SH-SY5Y (cell line): ENCODE data around the gene CBLN3.

Source experiments
- GATA2 ChIP-seq: IDR thresholded peaks from 2 replicates; pipeline ENCODE4 v1.6.1; 2011; ENCODE audit warnings: mild to moderate bottlenecking, low read depth, low read length
- GATA3 ChIP-seq: IDR thresholded peaks from 2 replicates; pipeline ENCODE4 v1.6.1; 2011; ENCODE audit warnings: low read depth, mild to moderate bottlenecking, low read length, moderate library complexity

CBLN3 gene

GRCh38 chr14:24394275-24394674 lies 35.2 kb downstream of the CBLN3 start:
- TF ChIP-seq GATA2: no peak
- TF ChIP-seq GATA3: no peak

- TF ChIP-seq GATA3: no peak
- no peak for TF ChIP-seq GATA2
Measured at GRCh38 chr14:24392325-24393091, 37.0 kb downstream of the CBLN3 start.

GRCh38 chr14:24390701-24391468 lies 38.6 kb downstream of the CBLN3 start:
- TF ChIP-seq GATA2 (no peak), GATA3 (no peak)

- TF ChIP-seq GATA2 (no peak), GATA3 (no peak)
Measured at GRCh38 chr14:24389226-24389848, 40.1 kb downstream of the CBLN3 start.

GRCh38 chr14:24388474-24389179 lies 40.8 kb downstream of the CBLN3 start:
- TF ChIP-seq GATA3 (no peak), GATA2 (no peak)

- TF ChIP-seq GATA3 (no peak), GATA2 (no peak)
Measured at GRCh38 chr14:24387009-24387345, 42.5 kb downstream of the CBLN3 start.

- TF ChIP-seq GATA2: no peak
- TF ChIP-seq GATA3: no peak
Measured at GRCh38 chr14:24385524-24385923, 43.9 kb downstream of the CBLN3 start.

- TF ChIP-seq GATA2 (no peak), GATA3 (no peak)
Measured at GRCh38 chr14:24384169-24384568, 45.3 kb downstream of the CBLN3 start.

GRCh38 chr14:24382064-24382371 lies 47.5 kb downstream of the CBLN3 start:
- TF ChIP-seq GATA3 (no peak), GATA2 (no peak)

- TF ChIP-seq GATA3 (no peak), GATA2 (no peak)
Measured at GRCh38 chr14:24381363-24382063, 48.0 kb downstream of the CBLN3 start.

GRCh38 chr14:24379907-24380730 lies 49.3 kb downstream of the CBLN3 start:
- TF ChIP-seq GATA2 (no peak), GATA3 (no peak)

GRCh38 chr14:24378981-24379906 lies 50.2 kb downstream of the CBLN3 start:
- TF ChIP-seq GATA3 (no peak), GATA2 (no peak)

GRCh38 chr14:24378327-24378726 lies 51.1 kb downstream of the CBLN3 start:
- TF ChIP-seq GATA3: no peak
- TF ChIP-seq GATA2: no peak
